Fibroblast of upper back skin (primary cell): ENCODE results near the gene RNF103.

Experiments
- DNase-seq: peaks from one replicate; pipeline ENCODE4 v3.0.0-alpha.2; 2013

RNF103 gene

DNA sequence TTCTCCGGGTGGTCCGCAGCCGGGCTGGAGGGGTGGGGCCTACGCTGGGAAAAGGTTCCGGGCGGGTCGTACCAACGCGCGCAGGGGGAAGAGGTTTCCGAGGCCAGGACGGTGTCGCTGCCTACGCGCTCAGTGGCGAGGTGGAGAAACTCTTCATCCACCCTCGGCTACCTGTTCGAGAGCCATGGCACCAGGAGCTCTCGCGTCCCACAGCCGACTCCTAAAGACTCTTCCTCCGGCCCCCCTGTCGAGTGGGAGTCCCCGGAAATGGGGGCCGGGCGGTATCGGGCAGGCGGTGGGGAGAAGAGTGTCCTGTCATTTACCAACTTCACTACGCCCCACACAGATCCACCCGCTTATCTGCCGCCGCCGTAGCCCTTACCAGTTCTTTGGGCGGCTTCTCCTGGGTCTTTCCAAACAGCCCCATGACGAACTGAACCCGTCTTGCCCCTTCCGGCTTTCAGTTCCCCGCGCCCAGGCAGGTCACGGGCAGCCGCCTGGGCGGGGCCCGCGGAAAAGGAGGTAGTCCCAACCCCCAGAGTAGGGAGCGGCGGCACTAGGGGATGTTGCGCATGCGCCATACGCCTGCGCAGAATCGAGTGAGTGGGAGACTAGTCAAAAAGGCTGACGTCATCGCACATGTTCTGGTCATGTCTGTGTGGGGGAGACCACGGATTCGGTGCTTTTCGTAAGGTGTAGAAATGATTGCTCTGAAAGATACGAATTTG, 60.6 kb downstream of the RNF103 start, which contains the start of gene CHMP3:
Gene CHMP3 (minus strand): TSS at position 522 of the 728 bp plus-strand sequence. CDS start 95 bp downstream, at position 427.
- peak; percentile 98 for DNase-seq

DNA sequence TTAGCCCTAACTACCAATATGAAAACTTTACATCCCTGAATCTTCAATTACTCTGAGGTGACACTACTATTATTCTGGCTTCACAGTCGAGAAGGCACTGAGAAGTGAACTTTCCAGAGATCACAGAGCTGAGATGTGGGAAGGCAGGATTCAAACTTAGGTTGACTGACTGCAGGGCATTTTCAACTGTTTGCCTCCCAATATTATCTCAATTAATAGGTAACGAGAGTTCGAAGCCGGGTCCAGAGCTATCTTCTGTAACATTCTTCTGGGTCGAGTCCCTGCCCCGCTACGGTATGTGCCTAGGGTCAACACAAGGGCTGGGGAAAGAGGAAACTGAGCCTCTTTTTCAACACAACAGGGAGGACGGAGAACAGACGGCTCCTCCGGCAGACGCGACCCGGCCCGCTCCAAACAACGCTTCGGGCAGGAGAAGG, 61.2 kb downstream of the RNF103 start:
- no peak for DNase-seq

DNA sequence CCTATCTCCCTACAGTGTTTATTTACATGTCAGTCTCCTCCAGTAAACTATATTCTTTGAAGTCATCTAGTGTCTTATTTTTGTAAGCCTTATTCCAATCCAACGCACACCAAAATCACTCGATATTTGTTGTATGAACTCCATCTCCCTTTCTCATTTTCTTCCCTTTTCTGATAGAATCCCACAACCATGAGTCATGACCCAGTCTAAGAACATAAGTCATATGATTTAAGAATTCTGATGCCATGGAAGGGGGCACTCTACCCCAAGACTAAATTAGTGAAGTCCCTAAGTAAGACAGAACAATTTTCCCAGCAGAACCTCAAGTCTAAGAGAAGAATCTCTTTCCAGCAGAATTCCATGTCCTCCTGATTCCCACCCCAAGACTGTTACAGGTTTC, 65.8 kb downstream of the RNF103 start:
- DNase-seq = no peak

DNA sequence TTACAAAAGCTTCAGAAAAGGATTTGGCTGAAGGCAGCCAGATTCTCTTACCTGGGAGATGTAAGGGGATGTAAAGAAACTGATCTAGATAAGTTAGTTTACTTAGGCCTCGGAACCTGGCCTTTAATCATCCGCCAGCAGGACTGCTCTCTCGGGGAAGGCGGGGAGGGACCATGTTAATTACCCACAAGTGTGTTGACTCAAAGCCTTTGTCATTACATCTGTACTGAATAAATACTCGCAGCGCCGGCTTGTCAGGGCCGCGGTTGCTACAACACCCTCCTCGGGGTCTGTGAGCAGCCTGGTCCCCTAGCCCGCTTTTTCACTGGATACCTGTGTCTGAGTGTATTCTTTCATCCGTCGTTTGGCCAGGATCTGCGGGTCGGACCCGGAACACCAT, 67.2 kb downstream of the RNF103 start:
- no peak for DNase-seq
